SW 1271 (cell line): ENCODE data around the gene TENM4.

Experiments
- DNase-seq, 2 experiments: peaks; one replicate each; lab custom pipeline; 2025; lab: John Stamatoyannopoulos, UW

The TENM4 gene

DNA sequence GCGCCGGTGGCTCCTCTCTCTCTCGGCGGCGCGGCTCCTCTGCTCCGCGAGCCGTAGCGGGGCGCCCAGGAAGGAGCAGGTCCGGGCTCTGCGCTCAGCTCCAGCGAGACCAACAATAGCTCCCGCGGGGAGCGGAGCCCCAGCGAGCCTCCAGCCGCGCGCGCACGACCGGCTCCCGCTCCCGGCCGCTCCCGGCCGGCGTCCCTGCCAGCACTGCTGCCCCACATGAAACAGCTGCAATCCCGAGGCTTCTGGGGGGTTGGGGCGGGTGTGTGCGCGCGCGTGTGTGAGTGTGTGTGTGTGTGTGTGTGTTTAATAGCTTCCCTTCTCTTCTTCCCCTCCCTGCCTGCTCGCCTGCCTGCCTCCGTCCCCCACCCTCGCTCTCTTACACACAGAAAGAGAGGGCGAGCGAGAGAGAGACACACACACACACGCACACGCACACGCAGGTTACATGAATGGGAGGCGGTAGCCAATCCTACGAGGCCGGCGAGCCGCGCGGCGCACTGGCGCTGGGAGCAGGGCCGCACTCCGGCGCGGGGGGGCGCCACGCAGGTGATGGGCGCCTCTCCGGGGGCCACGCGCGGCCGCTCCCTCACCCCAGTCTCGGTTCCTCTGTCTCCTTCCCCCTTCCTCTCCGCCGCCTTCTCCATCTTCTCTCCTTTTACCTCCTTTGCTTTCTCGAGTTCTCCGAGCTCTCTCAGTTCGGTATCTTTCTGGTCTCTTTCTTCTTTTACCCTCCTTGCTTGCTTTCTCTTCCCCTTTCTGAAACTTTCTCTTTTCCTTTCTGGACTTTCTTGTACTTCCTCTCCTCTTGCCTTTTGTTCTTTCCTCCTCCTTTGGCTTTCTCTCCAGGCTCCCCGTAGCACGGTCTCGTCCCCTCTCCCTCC, at the start of gene TENM4:
TSS of gene TENM4 (minus strand) at position 460 of the 890 bp plus-strand sequence. CDS start 371,086 bp downstream, outside the sequence.
- peak; percentile 14 to 34 for DNase-seq

DNA sequence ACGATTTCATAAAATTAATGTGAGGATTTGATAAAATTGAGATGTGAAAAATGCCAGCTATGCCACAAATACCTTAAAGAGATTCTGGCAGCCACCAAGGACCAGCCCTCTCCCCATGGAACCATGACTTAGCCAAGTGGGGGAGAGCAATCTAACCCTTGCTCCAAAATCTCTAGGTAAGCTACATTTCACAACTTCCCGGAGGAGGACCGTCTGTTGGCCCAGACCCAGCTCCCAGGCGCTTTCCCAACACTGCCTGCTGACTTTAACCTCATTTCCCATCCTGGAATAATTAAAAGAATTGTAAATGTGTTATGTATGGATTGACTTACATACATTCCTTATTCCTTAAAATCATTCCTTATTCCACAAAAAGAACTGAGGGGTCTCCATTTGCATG, 47.5 kb upstream of the TENM4 start:
- DNase-seq, result no peak

DNA sequence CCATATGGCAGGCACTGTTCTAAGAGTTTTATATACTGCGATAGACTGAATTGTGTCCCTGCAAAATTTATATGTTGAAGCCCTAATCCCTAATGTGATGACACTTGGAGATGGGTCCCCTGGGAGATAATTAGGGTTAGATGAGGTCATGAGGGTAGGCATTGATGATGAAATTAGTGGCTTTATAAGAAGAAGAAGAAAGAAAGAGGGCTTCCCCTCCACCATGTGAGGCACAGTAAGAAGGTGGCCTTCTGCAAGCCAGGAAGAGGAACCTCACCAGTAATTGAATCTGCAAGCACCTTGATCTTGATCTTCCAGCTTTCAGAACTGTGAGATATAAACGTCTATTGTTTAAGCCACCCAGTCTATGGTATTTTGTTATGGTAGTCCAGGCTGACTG, 46.6 kb upstream of the TENM4 start:
- DNase-seq, result no peak

DNA sequence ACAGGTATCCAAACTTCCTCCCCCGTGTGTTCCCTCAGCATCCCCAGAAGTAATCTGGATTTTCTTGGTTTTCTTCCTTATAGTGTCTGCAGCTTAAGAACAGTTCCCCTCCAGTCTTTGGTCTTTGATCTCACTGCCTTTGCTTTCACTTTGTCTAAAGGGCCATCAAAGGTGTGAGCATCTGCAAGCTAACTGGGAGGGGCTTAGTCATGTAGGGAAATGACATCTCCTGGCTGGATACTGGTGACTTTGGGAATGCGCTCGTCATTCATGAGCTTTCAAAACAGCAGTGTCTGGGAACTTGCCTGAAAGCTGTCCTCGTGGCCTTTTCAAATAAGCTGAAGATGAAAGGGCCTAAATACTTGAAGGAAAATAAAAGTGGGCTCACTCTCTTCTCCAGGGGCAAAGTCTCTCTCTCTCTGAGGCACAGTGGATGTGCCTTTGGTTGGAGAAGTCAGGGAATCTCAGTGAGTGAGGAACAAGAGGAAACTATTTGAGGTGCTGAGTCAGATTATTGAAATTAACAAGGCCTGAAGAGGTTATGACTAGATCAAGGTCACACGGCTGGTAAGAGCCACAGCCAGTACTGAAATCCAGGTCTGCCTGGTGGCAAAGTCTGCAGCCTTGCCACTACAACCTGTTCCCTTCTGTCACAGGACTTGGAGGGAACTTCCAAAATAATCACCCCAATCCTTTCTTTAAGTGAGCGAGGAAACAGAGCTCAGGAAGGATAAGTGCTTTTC, 45.6 kb upstream of the TENM4 start:
- DNase-seq, result no peak

DNA sequence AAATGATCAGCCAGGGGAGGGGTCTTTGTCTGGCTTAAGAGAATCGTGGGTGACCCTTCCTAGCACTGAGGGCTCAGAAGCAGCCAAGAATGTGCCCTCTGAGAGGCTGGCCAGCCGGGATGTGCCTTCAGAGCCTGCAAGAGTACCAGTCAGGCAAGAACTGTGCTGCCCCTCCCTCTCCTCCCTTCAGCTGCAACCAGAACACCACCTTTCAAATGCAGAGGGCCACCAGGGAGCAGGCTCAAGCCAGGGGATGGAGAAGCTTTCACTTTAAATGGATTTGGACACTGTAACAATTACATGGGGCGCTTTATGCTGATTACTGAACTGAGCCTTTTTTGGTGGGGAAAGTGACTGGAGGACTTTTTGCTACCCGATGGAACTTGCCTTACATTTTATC, 44.9 kb upstream of the TENM4 start:
- no peak for DNase-seq

DNA sequence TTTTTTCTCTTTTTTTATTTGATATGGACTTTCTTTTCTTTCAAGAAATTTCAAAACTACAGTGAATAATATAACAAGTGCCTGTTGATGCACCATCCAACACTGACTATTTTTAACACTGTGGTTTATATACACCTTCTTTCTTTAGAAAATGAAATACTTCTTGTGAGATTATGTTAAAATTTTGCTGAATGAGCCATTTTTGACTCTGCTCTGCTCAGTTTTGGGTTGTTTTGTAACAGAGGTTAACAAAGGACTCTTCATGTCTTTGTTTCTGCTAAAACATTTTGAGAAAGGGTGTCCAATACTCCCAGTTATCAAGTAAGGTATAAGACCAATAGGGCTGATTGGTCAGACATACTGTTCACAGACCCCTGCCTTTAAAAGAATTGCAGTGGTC, 44.0 kb upstream of the TENM4 start:
- no peak for DNase-seq

DNA sequence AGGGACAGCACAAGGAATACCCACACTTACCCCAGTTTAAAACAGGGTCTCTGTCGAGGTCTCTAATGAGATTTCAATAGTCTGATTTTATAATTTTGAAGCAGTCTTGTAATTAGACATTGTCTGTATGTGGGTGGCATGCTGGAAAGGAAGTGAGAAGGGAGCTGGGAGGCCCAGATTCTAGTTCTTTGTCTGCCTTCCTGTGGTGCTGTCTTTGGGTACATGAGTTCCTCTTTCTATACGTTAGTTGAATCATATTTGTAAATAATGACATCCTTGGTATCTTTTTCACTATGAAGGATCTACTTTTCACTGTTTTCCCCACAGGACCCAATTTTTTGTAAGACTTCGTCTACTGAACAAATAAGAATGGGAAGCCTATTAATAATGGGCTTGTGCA, 42.0 kb upstream of the TENM4 start:
- DNase-seq, result no peak

DNA sequence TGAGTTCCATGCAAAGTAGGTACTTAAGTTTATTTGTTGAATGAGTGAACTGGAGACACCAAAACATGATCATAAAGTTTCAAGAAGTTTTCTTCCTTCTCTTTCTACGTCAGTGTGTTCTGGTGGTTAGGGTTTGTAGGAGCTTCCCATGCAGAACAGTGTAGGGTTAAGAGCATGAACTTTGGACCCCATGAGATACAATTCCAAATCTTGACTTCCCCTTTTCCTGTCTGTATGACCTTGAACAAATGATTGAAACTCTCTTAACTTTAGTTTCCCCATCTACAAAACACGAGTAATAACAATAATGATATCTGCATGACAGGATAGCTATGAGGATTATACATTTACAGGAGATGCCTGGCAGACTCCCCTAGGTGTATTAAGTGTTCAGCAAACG, 41.0 kb upstream of the TENM4 start:
- DNase-seq, result no peak

DNA sequence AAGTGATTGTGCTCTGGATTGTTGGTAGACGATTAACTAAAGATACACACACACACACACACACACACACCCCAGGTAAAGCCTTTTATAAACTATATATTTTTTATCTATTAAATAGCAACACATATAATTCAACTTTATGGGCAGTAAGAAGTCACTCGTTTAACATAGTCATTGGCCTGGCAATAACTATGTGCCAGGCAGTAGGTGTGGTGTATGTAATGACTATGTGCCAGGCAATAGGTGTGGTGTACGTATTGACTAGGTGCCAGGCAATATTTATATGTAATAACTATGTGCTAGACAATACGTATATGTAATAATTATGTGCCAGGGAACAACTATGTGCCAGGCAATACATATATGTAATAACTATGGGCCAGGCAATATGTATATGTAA, 40.0 kb upstream of the TENM4 start:
- DNase-seq, result no peak

DNA sequence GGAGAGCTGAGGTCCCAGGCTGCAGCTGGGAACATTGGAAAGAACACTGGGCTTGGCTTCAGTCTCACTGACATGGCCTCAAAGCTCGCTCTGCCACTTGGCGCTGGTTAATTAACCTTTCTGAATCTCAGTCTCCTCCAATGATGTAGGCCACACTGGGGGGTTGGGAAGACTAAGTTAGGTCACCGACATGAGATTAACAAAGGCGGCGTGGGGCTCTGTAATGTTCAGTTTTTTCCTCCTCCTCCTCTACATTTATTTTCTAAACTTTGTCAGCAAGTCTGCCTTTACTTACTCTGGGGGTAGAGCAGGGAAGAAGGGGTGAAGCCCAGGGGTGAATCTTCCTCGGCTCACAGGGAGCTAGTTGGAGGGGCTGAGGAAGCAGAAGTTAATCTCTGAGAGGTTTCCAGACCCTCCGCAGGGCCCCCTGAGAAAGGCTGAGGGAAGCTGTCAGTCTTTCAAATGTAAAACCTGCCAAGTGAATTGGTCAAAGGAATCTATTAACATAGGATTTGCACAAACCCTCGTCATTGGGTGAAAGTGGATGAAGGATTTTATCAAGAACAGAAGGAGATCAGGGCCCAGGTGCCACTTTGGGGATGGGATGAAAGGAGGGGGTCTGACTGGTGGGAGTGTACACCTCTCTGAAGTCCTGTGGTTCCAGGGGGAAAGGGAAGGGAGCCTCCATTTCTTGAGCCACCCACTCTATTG, 32.1 kb upstream of the TENM4 start:
- no peak for DNase-seq

DNA sequence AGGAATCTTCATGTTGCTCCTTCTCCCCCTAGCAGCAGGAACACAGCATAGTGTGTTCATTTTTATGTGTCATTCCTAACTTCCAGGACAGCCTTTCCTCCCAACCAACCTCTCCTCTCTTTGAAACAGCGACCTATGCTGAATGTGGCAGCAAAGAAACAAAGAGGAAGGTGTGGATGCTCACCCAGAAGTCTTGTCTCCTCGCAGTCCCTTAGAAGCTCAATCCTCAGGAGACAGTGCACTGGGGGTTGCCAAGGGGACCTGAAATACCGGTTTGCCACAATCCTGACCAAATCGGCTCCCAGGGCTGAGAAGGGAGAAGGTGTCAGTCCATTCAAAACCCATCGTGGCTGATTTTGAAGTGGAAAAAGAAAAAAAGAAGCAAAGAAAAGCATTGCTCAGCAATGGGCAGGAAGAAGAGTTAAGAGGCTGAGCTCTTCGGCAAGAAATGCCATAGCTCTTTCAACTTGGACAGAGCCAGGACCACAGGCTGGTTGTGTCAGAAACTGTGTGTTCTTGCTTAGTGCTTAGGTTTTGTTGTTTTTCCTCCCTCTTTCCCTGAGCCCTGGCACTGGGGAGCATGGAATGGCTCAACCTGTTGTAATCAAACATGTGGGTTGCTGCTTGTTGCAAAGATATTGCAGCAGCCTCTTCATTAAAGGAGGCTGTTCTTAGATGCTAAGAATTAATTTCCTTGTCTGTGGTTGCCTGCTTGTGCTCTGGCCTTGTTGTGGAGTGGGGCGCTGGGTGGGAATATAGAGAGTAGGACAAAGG, 30.4 kb upstream of the TENM4 start:
- no peak for DNase-seq

DNA sequence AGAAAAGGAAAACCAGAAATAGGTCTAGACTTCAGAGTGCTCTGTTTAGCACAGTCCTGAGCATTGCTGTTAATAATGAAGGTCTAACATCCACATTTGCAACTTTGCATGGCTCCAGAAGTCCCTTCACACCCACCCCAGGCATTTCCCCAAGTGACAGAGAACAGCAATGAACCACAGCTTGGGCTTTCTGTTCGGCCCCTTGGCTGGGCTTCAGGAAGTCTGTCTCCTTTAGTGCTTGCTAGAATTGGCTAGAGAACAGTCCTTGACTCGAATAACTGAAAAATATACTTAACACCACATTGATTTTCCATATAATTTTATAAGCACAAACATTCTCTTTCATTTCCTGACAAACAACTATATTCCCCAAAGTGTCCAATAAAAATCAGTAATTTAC, 29.3 kb upstream of the TENM4 start:
- no peak for DNase-seq

DNA sequence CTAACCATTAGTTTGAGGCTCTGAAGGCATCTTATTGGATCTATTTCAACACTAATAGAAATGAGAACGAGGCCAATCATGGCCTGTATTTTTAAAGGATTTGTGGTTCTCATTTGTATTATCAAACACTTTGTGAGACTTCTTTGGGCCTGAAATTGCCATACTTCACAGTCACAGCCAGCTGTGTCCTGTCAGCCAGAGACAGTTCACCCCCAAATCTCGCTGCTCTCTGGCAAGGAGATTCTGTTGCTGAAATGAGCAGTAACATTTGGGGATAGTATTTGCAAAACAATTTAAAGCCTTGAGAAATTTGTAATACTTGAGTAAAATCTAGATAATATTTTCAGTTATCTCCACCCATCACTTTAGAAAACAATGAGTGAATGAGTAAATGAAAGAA, 26.9 kb upstream of the TENM4 start:
- DNase-seq, result no peak

DNA sequence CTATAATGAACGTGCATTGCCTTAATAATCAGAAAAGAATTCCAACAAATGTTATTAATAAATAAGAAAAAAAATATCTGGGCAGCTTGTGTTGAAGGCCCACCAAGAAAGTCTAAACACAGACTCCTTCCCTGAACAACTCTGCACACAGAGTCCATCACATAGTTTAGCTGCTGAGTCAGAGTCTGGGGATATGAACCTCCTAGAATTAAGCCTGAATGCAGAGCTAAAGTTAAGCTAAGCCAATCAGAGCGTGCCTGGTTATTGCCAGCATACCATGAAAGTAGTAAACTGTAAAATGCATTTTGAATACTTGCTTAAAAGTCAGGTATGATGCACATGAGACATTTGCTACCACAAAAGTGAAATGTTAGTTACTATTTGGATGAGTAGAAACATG, 25.6 kb upstream of the TENM4 start:
- no peak for DNase-seq

DNA sequence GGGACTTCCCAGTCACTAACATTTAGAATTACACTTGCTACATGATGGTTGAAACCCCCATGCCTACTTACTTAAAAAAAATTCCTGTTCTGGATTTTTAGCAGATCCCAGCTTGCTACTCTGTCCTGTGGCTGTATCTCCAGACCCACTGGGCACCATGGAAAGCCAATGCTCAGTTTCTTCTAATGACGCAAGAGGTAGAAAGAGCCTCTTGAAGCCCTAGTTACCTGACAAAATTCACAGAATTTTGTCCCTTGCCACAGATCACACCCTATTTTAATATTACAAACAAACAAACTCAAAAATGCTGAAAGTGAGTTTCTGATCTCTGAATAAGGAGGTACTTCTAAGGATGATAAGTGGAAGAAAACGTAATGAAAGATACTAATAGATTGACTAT, 24.3 kb upstream of the TENM4 start:
- no peak for DNase-seq

DNA sequence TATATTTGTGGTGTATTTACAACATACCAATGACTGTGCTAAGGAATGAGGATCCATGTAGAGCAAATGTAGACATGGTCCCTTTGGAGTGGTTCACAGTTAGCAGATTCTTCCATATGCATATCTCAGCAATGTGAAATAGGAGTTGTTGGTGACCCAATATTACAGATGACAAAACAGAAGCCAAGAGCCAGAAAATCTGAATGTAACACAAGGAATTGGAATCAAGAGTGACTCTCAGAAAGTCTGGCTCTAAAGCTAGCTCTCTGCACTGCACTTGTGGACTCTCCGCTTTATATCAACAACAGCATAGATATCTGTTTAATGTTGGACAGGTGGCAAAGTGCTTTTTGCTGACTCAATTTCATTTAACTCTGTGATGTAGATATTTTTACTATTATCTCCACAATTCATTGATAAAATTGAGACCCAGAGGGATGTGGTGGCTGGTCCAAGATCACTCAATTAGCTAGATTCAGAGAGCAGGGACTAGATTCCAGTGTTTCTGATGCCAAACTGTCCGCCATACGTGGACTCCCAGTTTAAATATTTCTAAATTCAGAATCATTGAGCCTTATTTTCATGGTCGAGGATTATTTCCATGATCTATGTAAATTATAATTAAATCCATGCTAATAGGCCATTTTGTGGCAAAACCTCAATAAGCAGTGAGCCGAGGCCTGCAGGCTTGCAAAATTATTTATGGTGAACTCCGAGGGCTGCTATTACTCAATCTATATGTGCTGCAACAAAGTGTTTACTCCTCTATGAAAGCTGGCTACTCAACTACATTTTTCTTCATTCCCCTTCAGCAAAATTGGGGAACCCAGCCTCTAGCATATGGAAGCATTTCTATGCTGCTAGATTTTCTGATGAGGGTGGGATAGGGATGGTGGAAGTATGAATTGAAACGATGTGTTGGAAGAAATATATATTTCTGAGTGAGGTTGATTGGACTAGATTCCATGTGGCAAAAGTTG, 21.1 kb upstream of the TENM4 start:
- DNase-seq, result no peak

DNA sequence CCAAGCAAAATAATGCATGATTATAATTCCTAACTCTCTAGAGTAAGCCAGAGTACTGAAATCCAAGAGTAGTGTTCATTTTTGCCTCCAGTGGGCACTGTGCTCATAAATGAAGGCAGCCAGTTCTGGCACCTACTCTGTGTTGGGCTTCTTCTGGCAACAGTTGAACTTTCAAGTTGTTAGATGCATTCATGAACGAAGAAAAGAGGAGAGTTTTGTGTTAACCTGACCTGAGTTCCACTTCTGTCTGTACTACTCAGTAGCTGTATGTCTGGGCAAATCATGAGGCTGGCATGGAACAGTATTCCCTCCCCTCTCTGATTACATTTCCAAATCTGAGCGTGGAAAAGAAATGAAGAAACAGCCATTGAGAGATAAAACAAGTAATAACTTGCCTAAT, 20.3 kb upstream of the TENM4 start:
- peak in 1 of 2 experiments; percentile 24 for DNase-seq

DNA sequence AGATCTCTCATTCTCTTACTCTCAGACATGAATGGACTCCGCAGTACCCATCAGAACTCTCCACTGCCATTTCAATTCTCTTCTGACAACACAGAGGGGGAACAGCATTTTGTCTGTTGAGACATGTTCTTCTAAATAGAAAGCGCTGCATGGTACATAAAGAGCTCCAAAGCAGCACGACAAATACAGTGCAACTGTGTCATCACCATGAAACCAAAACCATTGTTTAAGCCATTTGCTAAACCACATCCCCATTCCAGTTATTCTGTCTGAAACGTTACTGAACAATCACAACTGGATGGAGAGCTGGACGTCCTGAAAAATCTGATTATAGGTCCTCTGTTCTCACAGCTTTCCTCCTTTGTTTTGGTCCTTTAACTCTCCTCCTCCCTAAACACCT, 17.9 kb upstream of the TENM4 start:
- DNase-seq, result no peak

DNA sequence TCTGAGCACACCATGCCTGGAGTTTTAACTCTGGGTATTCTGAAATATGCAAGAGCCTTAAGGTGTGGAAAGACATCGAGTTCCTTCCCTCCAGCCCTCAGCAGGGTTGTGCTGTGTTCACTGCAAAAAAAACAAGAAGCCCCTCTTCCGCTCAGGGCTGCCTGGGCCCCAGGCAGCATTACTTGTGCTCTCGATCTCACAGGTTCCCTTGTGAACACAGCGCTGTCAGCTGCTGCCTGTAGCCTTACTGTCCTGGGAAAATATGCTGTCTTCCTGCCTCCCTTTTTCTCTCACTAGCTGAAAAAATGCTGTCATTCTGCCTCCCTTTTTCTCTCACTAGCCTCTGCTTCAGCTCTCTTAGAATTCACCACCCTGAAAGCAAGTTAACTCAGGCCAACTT, 15.7 kb upstream of the TENM4 start:
- DNase-seq, result no peak

DNA sequence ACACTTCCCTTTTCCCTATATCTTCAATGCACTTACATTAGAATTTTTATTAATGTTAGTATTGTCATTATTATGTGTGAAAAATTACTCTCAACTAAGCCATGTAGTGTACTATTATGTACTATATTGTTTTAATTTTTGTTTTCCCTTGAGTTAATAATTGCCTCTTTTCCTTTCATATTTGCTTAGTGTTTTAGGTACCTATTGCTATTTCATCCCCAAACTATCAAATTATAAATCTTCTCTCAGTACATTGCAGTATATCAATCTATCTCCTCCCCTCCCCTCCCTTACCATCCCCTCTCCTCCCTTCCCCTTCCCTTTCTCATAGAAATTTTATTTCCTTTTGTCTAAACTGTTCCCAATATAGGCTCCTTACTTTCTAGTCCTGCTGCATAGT, 12.8 kb upstream of the TENM4 start:
- no peak for DNase-seq

DNA sequence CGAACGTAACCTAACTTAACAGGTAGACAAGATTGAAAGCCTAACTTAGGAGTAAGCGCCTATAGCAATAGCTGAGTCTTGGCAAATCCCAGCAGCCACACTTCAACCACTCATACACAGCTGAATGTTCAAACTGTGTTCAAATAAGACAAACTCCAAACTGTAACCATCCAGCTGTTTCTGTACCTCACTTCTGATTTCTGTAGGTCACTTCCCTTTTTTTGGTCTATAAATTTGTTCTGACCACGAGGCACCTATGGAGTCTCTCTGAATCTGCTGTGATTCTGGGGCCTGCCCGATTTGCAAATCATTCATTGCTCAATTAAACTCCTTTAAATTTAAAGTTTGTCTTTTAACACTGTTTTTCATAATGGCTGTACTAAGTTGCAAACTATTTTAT, 8.2 kb upstream of the TENM4 start:
- DNase-seq, result no peak
